Measurements from ENCODE around the gene RASAL3. TPM values are rescaled to one million over a fixed set of nuclear protein-coding genes. Genes with fewer than 3 reads are reported as not detected.

The RASAL3 gene
- polyA plus RNA-seq, 2 of the 4 experiments (the other 2 are of a cell fraction), result not detected

DNA sequence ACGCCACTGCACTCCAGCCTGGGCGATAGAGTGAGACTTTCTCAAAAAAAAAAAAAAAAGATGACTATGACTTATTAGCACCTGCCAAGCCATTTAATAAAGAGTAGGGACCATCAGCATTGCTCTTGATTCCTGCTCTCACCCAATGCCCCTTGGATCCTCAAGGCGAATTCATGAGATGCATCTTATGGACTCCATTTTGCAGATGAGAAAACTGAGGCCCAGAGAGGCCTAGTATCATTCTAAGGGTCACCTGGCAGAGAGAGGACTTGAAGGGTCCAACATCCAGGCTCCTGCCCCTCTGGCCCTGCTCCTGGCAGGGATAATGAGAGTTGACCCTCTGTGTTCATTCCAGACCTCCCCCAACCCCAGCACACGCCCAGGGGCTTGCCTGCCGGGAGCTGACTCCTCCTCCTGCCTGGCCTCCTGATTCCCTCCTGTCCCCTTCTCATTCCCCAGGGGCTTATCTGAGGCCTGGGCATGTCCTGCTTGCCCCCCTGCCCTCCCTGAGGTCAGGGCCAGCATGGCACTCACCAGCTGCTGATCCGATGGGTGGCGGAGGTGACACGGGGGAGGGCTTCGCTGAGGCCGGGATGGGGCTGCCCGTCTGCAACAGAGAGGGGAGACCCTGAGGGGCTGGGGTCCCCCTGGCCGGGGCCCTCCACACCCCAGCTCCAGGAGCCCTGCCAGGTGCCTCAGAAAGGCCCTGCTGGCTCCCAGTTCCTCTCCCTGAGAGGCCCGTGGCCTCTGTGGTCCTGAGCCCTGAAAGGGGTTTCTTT lies 22.0 kb downstream of the RASAL3 start:
- DNase-seq (ENCODE audit: low read depth in 1 of 2, low spot score in 1 of 2) (no peak), FAIRE-seq (no peak), ATAC-seq (no peak)
- Histone ChIP-seq H3K4me3 (no peak overlapping the region), H3K27ac (no peak overlapping the region), H3K4me1 (no peaks in the 10 kb centered on the region), H3K9me3 (no peaks in the 10 kb centered on the region), H3K4me2 (no peak overlapping the region)
- CTCF ChIA-PET, result no interaction called here
- TF ChIP-seq ZFP36 (IDR thresholded peaks at IDR 0.05; ENCODE audit: borderline replicate concordance, partially characterized antibody), result no peak
- no peak for TF ChIP-seq FOSB (CRISPR knock-in tag; IDR thresholded peaks at IDR 0.05)
- TF ChIP-seq, protein P1, sequence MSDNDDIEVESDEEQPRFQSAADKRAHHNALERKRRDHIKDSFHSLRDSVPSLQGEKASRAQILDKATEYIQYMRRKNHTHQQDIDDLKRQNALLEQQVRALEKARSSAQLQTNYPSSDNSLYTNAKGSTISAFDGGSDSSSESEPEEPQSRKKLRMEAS (IDR thresholded peaks at IDR 0.05), result no peak
- no peak for TF ChIP-seq NFE2L2 (conservative IDR thresholded peaks at IDR 0.05; ENCODE audit: low read length)
- no peak for TF ChIP-seq NR3C1 (IDR thresholded peaks at IDR 0.05)
- TF ChIP-seq, protein P2, sequence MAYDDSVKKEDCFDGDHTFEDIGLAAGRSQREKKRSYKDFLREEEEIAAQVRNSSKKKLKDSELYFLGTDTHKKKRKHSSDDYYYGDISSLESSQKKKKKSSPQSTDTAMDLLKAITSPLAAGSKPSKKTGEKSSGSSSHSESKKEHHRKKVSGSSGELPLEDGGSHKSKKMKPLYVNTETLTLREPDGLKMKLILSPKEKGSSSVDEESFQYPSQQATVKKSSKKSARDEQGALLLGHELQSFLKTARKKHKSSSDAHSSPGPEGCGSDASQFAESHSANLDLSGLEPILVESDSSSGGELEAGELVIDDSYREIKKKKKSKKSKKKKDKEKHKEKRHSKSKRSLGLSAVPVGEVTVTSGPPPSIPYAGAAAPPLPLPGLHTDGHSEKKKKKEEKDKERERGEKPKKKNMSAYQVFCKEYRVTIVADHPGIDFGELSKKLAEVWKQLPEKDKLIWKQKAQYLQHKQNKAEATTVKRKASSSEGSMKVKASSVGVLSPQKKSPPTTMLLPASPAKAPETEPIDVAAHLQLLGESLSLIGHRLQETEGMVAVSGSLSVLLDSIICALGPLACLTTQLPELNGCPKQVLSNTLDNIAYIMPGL (CRISPR knock-in tag; IDR thresholded peaks at IDR 0.05; ENCODE audit: borderline replicate concordance), result no peak
- TF ChIP-seq, protein P3, sequence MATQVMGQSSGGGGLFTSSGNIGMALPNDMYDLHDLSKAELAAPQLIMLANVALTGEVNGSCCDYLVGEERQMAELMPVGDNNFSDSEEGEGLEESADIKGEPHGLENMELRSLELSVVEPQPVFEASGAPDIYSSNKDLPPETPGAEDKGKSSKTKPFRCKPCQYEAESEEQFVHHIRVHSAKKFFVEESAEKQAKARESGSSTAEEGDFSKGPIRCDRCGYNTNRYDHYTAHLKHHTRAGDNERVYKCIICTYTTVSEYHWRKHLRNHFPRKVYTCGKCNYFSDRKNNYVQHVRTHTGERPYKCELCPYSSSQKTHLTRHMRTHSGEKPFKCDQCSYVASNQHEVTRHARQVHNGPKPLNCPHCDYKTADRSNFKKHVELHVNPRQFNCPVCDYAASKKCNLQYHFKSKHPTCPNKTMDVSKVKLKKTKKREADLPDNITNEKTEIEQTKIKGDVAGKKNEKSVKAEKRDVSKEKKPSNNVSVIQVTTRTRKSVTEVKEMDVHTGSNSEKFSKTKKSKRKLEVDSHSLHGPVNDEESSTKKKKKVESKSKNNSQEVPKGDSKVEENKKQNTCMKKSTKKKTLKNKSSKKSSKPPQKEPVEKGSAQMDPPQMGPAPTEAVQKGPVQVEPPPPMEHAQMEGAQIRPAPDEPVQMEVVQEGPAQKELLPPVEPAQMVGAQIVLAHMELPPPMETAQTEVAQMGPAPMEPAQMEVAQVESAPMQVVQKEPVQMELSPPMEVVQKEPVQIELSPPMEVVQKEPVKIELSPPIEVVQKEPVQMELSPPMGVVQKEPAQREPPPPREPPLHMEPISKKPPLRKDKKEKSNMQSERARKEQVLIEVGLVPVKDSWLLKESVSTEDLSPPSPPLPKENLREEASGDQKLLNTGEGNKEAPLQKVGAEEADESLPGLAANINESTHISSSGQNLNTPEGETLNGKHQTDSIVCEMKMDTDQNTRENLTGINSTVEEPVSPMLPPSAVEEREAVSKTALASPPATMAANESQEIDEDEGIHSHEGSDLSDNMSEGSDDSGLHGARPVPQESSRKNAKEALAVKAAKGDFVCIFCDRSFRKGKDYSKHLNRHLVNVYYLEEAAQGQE (IDR thresholded peaks at IDR 0.05), result no peak
- no peak for TF ChIP-seq EHF (CRISPR knock-in tag; IDR thresholded peaks at IDR 0.05)
- no peak for TF ChIP-seq PHF8 (IDR thresholded peaks at IDR 0.05; ENCODE audit: borderline replicate concordance, low read depth)
- TF ChIP-seq MAFK (IDR thresholded peaks at IDR 0.05; ENCODE audit: partially characterized antibody), result no peak
- TF ChIP-seq ZC3H11A (IDR thresholded peaks at IDR 0.05), result no peak
- TF ChIP-seq BHLHE40 (IDR thresholded peaks at IDR 0.05; ENCODE audit: low read depth, low read length), result no peak
- TF ChIP-seq JUNB (IDR thresholded peaks at IDR 0.05), result no peak
- no peak for TF ChIP-seq RNF2 (IDR thresholded peaks at IDR 0.05; ENCODE audit: borderline replicate concordance, low read depth)
- no peak for TF ChIP-seq JUN (IDR thresholded peaks at IDR 0.05)
- no peak for TF ChIP-seq ZNF302 (CRISPR knock-in tag; IDR thresholded peaks at IDR 0.05)
- no peak for TF ChIP-seq HDAC2 (IDR thresholded peaks at IDR 0.05)
- TF ChIP-seq SMC3 (IDR thresholded peaks at IDR 0.05), result no peak
- no peak for TF ChIP-seq CBX8 (IDR thresholded peaks at IDR 0.05)
- 80% methylated on average over 5 of the region's 13 CpGs for WGBS (ENCODE audit: missing lambda C conversion rate)
- POLR2A ChIA-PET, result no interaction called here

DNA sequence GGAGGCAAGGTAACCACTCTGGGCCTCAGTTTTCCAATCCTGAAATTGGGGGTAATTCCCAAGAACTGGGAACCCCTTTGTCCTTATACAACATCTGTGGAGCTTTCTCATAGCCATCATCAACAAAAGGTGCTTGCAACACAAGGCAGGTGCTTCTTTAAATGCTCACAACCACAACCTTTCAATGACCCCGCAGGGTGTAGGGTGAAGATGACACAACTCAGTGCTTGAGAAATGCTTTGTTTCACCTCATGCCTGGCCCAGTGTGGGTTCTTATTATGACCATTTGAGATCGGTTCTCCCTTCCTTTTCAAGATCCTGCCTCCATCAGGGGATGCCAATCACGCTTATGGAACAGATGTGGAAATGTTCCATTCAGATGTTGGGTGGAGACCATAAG lies 23.0 kb downstream of the RASAL3 start:
- FAIRE-seq (no peak), DNase-seq (ENCODE audit: low read depth in 1 of 2, low spot score in 1 of 2) (no peak), ATAC-seq (no peak)
- 51% methylated on average over 3 of the region's 3 CpGs for WGBS (ENCODE audit: missing lambda C conversion rate)
- CTCF ChIA-PET, result no interaction called here
- no peak overlapping the region for H3K27ac ChIP-seq
- H3K9me3 ChIP-seq, result no peaks in the 10 kb centered on the region
- no peaks in the 10 kb centered on the region for H3K4me1 ChIP-seq
- no peak overlapping the region for H3K4me3 ChIP-seq
- H3K4me2 ChIP-seq, result no peak overlapping the region
- POLR2A ChIA-PET, result no interaction called here
- TF ChIP-seq SREBF2 (IDR thresholded peaks at IDR 0.05) (no peak), NFE2L2 (conservative IDR thresholded peaks at IDR 0.05; ENCODE audit: low read length) (no peak), HEYL (CRISPR knock-in tag; IDR thresholded peaks at IDR 0.05) (no peak), RCOR1 (IDR thresholded peaks at IDR 0.05; ENCODE audit: low read depth, low read length) (no peak), JUN (IDR thresholded peaks at IDR 0.05) (no peak), FOSL2 (IDR thresholded peaks at IDR 0.05) (no peak), FOSL2 (CRISPR knock-in tag; IDR thresholded peaks at IDR 0.05) (no peak), HOXB13 (CRISPR knock-in tag; IDR thresholded peaks at IDR 0.05; ENCODE audit: low read depth) (no peak), HDAC2 (IDR thresholded peaks at IDR 0.05) (no peak), MYC (IDR thresholded peaks at IDR 0.05; ENCODE audit: borderline replicate concordance, low read length) (no peak)
- TF ChIP-seq, protein P3 (IDR thresholded peaks at IDR 0.05), result no peak
- TF ChIP-seq, protein P1 (IDR thresholded peaks at IDR 0.05), result no peak
- TF ChIP-seq, protein P4, sequence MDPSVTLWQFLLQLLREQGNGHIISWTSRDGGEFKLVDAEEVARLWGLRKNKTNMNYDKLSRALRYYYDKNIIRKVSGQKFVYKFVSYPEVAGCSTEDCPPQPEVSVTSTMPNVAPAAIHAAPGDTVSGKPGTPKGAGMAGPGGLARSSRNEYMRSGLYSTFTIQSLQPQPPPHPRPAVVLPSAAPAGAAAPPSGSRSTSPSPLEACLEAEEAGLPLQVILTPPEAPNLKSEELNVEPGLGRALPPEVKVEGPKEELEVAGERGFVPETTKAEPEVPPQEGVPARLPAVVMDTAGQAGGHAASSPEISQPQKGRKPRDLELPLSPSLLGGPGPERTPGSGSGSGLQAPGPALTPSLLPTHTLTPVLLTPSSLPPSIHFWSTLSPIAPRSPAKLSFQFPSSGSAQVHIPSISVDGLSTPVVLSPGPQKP (IDR thresholded peaks at IDR 0.05; ENCODE audit: low read depth, low read length), result no peak
